Epithelial cell of proximal tubule (primary cell): ENCODE results near the gene CEBPZOS. TPM values are rescaled to one million over a fixed set of nuclear protein-coding genes. Genes with fewer than 3 reads are reported as not detected.
A peak's percentile ranks its signal among the peaks of the same experiment; 100 is the strongest.

Experiments
- DNase-seq: peaks from one replicate; pipeline ENCODE4 v3.0.0-alpha.2; 2011; ENCODE audit warnings: low read depth
- H3K4me3 ChIP-seq: 2 replicates; pipeline ENCODE4 v1.5.1; 2011; ENCODE audit warnings: low read depth, mild to moderate bottlenecking, low read length
- CTCF ChIP-seq: conservative IDR thresholded peaks from 2 replicates; pipeline ENCODE4 v1.5.1; 2012; ENCODE audit warnings: low read depth, mild to moderate bottlenecking, low read length
- total RNA-seq: library from RNA; depleted of rRNA; stranded (reverse); fragments of >200 nt; gene quantifications from 2 replicates; pipeline ENCODE4 v1.2.3, GENCODE V29; 2015

Gene CEBPZOS
- 17.6 and 24.6 TPM in 2 replicates for total RNA-seq

GRCh38 chr2:37196320-37197195 lies at the start of gene CEBPZOS:
TSS of gene CEBPZOS (plus strand) at chr2:37196496. CDS start at chr2:37199705, 3,209 bp downstream.
- peak within 1 kb of the TSS; percentile 84 for H3K4me3 ChIP-seq
- DNase-seq: peak; percentile 22
- no peak for TF ChIP-seq CTCF

DNA sequence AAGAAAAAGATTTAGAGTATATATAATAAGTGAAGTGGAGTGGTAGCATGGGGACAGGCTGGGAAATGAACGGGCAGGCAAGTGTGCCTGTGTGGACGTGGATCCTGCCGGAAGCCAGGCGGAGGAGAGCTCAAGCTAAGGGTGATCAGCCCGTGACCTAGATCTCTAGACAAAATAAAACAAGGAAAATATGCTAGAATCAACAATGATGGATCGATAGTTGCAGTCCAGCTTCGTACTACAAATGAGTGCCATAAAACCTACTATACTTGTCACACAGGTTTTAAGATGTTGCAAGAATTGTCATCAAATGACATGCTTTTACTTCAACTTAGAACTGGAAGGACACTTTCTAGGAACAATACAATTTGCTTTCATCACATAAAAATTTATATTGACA lies 48.0 kb upstream of the CEBPZOS start:
- no peak for DNase-seq
- no peak for TF ChIP-seq CTCF
- no peak overlapping the region for H3K4me3 ChIP-seq

DNA sequence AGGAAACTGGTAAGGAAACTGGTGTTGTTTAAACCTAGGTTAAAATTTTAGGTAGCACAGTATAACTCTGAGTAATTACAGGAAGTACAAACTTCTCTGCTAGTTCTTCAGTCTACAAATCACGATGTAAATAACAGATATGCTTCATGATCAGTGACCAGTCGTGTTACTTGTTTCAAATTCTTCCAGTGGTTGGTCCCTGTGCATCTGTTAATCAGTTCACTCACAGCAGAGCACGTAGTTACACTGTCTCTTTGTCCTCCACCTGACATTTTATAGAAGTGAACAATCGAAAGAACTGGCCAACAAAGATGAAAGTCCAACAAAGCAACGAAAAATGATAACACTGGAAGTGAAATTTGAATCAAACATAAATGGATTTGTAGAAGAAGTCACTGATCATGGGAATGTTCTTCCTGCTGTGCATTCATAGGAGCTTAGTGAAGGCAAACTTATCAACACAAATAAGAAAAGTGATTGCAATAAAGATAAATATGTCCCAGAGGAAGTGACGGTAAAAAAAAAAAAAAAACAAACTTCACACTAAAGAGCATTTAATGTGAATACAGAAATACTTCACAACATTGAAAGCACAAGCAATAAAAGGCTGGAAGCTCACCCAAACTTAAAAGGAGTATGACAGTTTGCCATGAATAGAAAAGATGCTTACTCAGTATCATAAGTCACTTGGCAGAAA lies 46.5 kb upstream of the CEBPZOS start:
- DNase-seq: no peak
- no peak for TF ChIP-seq CTCF

GRCh38 chr2:37153224-37153623 lies 43.1 kb upstream of the CEBPZOS start:
- no peak for TF ChIP-seq CTCF
- no peak overlapping the region for H3K4me3 ChIP-seq
- no peak for DNase-seq

More for the DNA sequence above, 46.5 kb upstream of the CEBPZOS start:
- no peak overlapping the region for H3K4me3 ChIP-seq

DNA sequence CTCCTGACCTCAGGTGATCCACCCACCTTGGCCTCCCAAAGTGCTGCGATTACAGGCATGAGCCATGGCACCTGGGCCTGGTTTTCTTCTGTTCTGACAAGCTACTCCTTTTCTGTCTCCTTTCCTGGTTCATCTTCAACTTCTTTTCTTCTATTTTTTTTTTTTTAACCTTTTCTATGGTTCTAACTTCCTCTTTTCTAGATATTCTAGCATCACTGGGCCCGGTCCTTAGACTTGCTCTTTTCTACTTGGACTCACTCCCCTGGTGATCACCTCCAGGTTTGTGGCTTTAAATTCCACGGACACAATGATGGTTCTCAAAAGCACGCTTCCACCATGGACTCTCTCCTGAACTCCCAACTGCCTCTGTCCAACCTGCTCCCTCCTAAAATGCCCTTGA lies 41.5 kb upstream of the CEBPZOS start:
- no peak for TF ChIP-seq CTCF
- no peak for DNase-seq
- H3K4me3 ChIP-seq: no peak overlapping the region

DNA sequence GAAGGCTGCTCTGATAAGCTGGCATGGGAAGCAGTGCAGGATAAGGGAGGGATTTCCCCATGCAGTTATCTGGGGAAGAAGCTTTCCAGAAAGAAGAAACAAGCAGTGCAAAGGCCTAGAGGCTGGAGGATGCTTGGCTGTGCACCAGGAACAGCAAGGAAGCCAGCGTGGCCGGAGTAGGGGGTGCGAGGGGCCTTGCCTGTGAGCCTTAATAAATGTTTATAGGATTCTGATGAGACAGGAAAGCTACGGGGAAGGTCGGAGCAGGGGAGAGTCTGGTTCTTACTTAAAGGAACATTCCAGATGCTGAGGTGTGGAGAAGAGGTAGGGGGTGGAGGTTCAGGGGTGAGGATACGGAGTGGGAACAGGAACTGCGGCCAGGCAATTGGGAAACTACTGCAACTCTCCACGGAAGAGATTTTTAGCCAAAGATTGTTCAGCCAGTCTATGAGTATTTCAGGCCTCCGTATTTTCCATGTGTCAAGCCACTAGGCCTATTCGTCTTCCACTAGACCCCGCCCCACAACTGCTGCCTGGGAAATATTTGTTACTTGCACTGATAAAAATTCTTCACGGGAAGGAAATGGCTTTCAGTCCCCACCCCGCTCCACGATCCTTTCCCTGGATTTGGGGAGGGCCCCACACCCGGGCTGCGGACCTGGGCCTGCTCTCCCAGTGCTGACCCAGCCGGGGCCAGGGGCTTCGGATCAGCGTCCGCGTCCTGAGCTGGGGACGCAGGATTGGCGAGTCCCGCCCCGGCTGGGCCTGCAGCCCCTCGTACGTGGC lies 40.0 kb upstream of the CEBPZOS start:
- peak overlapping the region; percentile 83 for H3K4me3 ChIP-seq
- TF ChIP-seq CTCF: no peak
- no peak for DNase-seq
